Skeletal muscle tissue (tissue), 4 donors: ENCODE measurements around the gene NME2. TPM values are rescaled to one million over a fixed set of nuclear protein-coding genes. Genes with fewer than 3 reads are reported as not detected.
"Not testable (repeated sequence)": the region's sequence is repeated elsewhere in the genome, so short reads cannot be mapped to it uniquely, and the experiment has no call there.

Source experiments
- H3K27ac ChIP-seq: one replicate; pipeline ENCODE4 v1.7.0; 2013; ENCODE audit warnings: mild to moderate bottlenecking, low read depth, low read length, inconsistent platforms
- H3K27me3 ChIP-seq, 3 donors: one replicate each; pipeline ENCODE4 v1.7.0; 2013; ENCODE audit warnings: low read length in 3 of 3; ENCODE audit not compliant: control insufficient read depth in 3 of 3, insufficient read depth in 3 of 3
- H3K36me3 ChIP-seq, 3 donors: one replicate each; pipeline ENCODE4 v1.7.0; 2013; ENCODE audit warnings: low read length in 3 of 3; ENCODE audit not compliant: control insufficient read depth in 3 of 3, insufficient read depth in 3 of 3
- H3K4me1 ChIP-seq, 3 donors: one replicate each; pipeline ENCODE4 v1.7.0; 2013; ENCODE audit warnings: low read length in 3 of 3, mild to moderate bottlenecking in 3 of 3; ENCODE audit not compliant: control insufficient read depth in 3 of 3, insufficient read depth in 3 of 3
- H3K4me3 ChIP-seq, 3 donors: one replicate each; pipeline ENCODE4 v1.7.0; 2013; ENCODE audit warnings: low read length in 3 of 3
- H3K9ac ChIP-seq, 3 donors: one replicate each; pipeline ENCODE4 v1.7.0; 2013; ENCODE audit warnings: low read length in 3 of 3, mild to moderate bottlenecking in 3 of 3, moderate library complexity in 2 of 3, low read depth in 1 of 3
- H3K9me3 ChIP-seq, 3 donors: one replicate each; pipeline ENCODE4 v1.7.0; 2013; ENCODE audit warnings: low read length in 3 of 3; ENCODE audit not compliant: control insufficient read depth in 3 of 3
- total RNA-seq: library from RNA; depleted of rRNA; stranded (reverse); fragments of >200 nt; gene quantifications from one replicate; pipeline ENCODE4 v1.2.3, GENCODE V29; 2014
- donor health status: Osteomylitis.

NME2 gene
- total RNA-seq, 1 donor from 2014 or later, result 240 TPM

GRCh38 chr17:51166987-51167931 lies 1.0 kb downstream of the NME2 start:
- no peaks in the 10 kb centered on the region for H3K9me3 ChIP-seq
- H3K9ac ChIP-seq, result peak overlapping the region; percentile 83 to 92 (median 91)
- peak overlapping the region; percentile 94 for H3K27ac ChIP-seq
- peaks cover 10 to 17% (median 15%) of the 10 kb centered on the region in 3 donors for H3K4me1 ChIP-seq
- peak overlapping the region; percentile 70 to 96 (median 93) for H3K4me3 ChIP-seq
- peaks cover 7 to 27% (median 26%) of the 10 kb centered on the region in 3 donors for H3K36me3 ChIP-seq
- no peaks in the 10 kb centered on the region for H3K27me3 ChIP-seq

GRCh38 chr17:51169340-51169739 lies 3.1 kb downstream of the NME2 start:
- Histone ChIP-seq H3K9ac (no peak overlapping the region), H3K4me1 (peaks cover 10 to 17% (median 15%) of the 10 kb centered on the region in 3 donors), H3K9me3 (no peaks in the 10 kb centered on the region), H3K4me3 (no peak overlapping the region), H3K27me3 (no peaks in the 10 kb centered on the region), H3K27ac (no peak overlapping the region), H3K36me3 (peaks cover 7 to 30% (median 25%) of the 10 kb centered on the region in 3 donors)

DNA sequence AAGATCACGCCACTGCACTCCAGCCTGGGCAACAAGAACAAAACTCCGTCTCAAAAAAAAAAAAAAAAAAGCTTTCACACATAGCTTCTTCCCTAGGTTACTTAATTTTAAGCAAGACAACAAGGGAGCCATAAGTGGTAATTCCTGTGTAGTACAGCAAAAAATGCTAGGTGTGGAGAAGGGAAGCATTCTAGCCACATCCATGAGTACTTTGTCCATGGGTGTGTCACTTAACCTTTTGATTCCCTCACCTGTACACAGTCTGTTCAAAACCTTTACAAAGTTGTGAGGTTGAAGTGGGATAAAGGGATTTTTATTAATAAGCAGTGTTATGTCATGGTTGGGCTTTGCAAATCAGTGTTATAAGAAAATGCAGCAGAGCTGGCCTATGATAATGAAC lies 4.5 kb downstream of the NME2 start:
- H3K4me3 ChIP-seq, result no peak overlapping the region
- H3K36me3 ChIP-seq, result peaks cover 7 to 30% (median 25%) of the 10 kb centered on the region in 3 donors
- H3K4me1 ChIP-seq, result peaks cover 3 to 9% (median 6%) of the 10 kb centered on the region in 3 donors
- no peaks in the 10 kb centered on the region for H3K27me3 ChIP-seq
- no peak overlapping the region for H3K27ac ChIP-seq
- no peaks in the 10 kb centered on the region for H3K9me3 ChIP-seq
- H3K9ac ChIP-seq, result no peak overlapping the region

- not testable (repeated sequence) for H3K27ac ChIP-seq, H3K4me3 ChIP-seq, H3K27me3 ChIP-seq, H3K9ac ChIP-seq, H3K4me1 ChIP-seq, H3K9me3 ChIP-seq
- H3K36me3 ChIP-seq, result peaks cover 7 to 30% (median 25%) of the 10 kb centered on the region in 3 donors
These were observed 5.8 kb downstream of the NME2 start for GRCh38 chr17:51172030-51172429.

DNA sequence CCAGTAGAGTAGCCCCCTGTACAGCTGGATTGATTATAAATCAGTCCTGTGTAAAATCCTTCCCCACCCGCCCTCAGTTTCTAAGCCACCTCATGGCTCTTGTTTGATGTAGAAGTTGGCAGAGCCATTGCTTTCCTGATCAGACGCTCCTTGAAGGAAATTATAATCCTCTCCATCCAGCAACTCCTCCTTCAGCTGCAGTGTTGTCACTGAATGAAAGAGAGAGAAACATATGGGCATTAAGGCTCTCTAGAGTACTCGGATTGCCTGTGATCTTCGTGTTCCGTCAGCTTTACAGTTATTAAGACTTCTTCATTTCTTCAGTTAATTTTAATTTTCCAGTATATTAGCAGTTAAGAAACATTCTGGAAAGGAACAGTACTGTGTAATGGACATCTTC lies 14.3 kb downstream of the NME2 start:
- Histone ChIP-seq H3K27ac (no peak overlapping the region), H3K36me3 (peaks cover 13 to 14% (median 14%) of the 10 kb centered on the region in 3 donors), H3K4me1 (no peaks in the 10 kb centered on the region), H3K4me3 (no peak overlapping the region), H3K9ac (no peak overlapping the region), H3K9me3 (no peaks in the 10 kb centered on the region), H3K27me3 (no peaks in the 10 kb centered on the region)

- Histone ChIP-seq H3K27ac (no peak overlapping the region), H3K9me3 (no peaks in the 10 kb centered on the region), H3K36me3 (peaks cover 17 to 23% (median 18%) of the 10 kb centered on the region in 3 donors), H3K4me3 (no peak overlapping the region), H3K27me3 (no peaks in the 10 kb centered on the region), H3K9ac (no peak overlapping the region), H3K4me1 (no peaks in the 10 kb centered on the region)
These were observed 17.9 kb downstream of the NME2 start for GRCh38 chr17:51184124-51184523.

GRCh38 chr17:51185763-51186332 lies 19.6 kb downstream of the NME2 start:
- H3K36me3 ChIP-seq, result peaks cover 15 to 25% (median 23%) of the 10 kb centered on the region in 3 donors
- no peak overlapping the region for H3K4me3 ChIP-seq
- no peaks in the 10 kb centered on the region for H3K9me3 ChIP-seq
- H3K9ac ChIP-seq, result no peak overlapping the region
- H3K27me3 ChIP-seq, result no peaks in the 10 kb centered on the region
- H3K4me1 ChIP-seq, result no peaks in the 10 kb centered on the region
- no peak overlapping the region for H3K27ac ChIP-seq

GRCh38 chr17:51188271-51188833 lies 22.1 kb downstream of the NME2 start:
- Histone ChIP-seq H3K27me3 (no peaks in the 10 kb centered on the region), H3K4me3 (no peak overlapping the region), H3K36me3 (peaks cover 11 to 35% (median 27%) of the 10 kb centered on the region in 3 donors), H3K4me1 (no peaks in the 10 kb centered on the region), H3K27ac (no peak overlapping the region), H3K9me3 (no peaks in the 10 kb centered on the region), H3K9ac (no peak overlapping the region)

DNA sequence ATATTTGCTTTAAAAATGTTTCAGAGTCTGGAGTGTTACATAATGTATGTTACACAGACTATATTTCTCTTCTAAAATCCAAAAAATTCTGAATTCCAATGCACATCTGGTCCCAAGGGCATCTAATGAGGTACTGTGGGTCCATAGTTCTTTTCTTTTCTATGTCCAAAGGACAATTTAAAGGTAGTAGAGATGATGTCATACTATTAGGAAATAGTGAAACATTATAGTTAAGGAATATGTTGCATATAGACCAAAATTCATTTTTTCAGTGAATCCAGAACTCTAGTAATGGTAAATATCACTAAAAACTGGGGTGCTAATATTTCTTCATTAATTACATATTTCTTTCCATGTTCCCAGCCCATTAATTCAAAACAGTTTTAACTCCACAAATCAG lies 23.0 kb downstream of the NME2 start:
- Histone ChIP-seq H3K4me3 (no peak overlapping the region), H3K9ac (no peak overlapping the region), H3K4me1 (no peaks in the 10 kb centered on the region), H3K9me3 (no peaks in the 10 kb centered on the region), H3K27me3 (no peaks in the 10 kb centered on the region), H3K36me3 (peaks cover 16 to 42% (median 30%) of the 10 kb centered on the region in 3 donors), H3K27ac (no peak overlapping the region)

GRCh38 chr17:51189628-51190027 lies 23.4 kb downstream of the NME2 start:
- H3K9me3 ChIP-seq, result no peaks in the 10 kb centered on the region
- H3K9ac ChIP-seq, result no peak overlapping the region
- peaks cover 16 to 44% (median 35%) of the 10 kb centered on the region in 3 donors for H3K36me3 ChIP-seq
- no peaks in the 10 kb centered on the region for H3K27me3 ChIP-seq
- peak overlapping the region; percentile 15 for H3K27ac ChIP-seq
- no peaks in the 10 kb centered on the region for H3K4me1 ChIP-seq
- no peak overlapping the region for H3K4me3 ChIP-seq
